OCI-LY3 (cell line): ENCODE data around the gene GJD3.
"Not testable (repeated sequence)": the region's sequence is repeated elsewhere in the genome, so short reads cannot be mapped to it uniquely, and the experiment has no call there.

ENCODE experiments used
- H2AFZ ChIP-seq: fragments of 200-600, 300-600 bp; shearing (Covaris generic); 2 replicates; pipeline ENCODE4 v1.6.0; 2014; ENCODE audit warnings: antibody characterized with exemption, low read depth, low read length
- H3K27ac ChIP-seq: fragments of 200-600, 300-600 bp; sonication (generic); 2 replicates; pipeline ENCODE4 v1.5.1; 2014; ENCODE audit warnings: mild to moderate bottlenecking, low read length, moderate library complexity, mixed read lengths
- H3K27me3 ChIP-seq: fragments of 200-600, 300-600 bp; sonication (generic); 2 replicates; pipeline ENCODE4 v1.6.1; 2014; ENCODE audit warnings: low read depth, low read length, mixed read lengths
- H3K36me3 ChIP-seq: fragments of 200-600, 300-600 bp; sonication (generic); replicated peaks from 2 replicates; pipeline ENCODE3; 2014; ENCODE audit warnings: low read depth, low read length, mixed read lengths
- H3K4me1 ChIP-seq: fragments of 300-600, 200-600 bp; sonication (generic); 2 replicates; pipeline ENCODE4 v1.6.1; 2014; ENCODE audit warnings: low read length, mixed read lengths
- H3K4me2 ChIP-seq: fragments of 200-600, 300-600 bp; sonication (generic); 2 replicates; pipeline ENCODE4 v1.6.1; 2014; ENCODE audit warnings: low read length, mixed read lengths
- H3K4me3 ChIP-seq: fragments of 300-600, 200-600 bp; sonication (generic); 2 replicates; pipeline ENCODE4 v1.5.1; 2014; ENCODE audit warnings: antibody characterized with exemption, mild to moderate bottlenecking, low read length, moderate library complexity
- H3K79me2 ChIP-seq: fragments of 300-600, 200-600 bp; shearing (Covaris generic); 2 replicates; pipeline ENCODE4 v1.6.1; 2014; ENCODE audit warnings: mild to moderate bottlenecking, low read length, mixed read lengths
- H3K9ac ChIP-seq: fragments of 300-600, 200-600 bp; shearing (Covaris generic); 2 replicates; pipeline ENCODE4 v1.6.0; 2014; ENCODE audit warnings: mild to moderate bottlenecking, low read length, moderate library complexity
- H3K9me3 ChIP-seq: fragments of 200-600, 300-600 bp; shearing (Covaris generic); 2 replicates; pipeline ENCODE4 v1.6.1; 2014; ENCODE audit warnings: low read length, mixed read lengths; ENCODE audit not compliant: insufficient read depth
- H4K20me1 ChIP-seq: fragments of 200-600, 300-600 bp; sonication (generic); 2 replicates; pipeline ENCODE4 v1.6.1; 2016; ENCODE audit warnings: low read length, mixed read lengths; ENCODE audit not compliant: insufficient read depth
- EZH2phosphoT487 ChIP-seq: fragments of 200-600 bp; shearing (Covaris generic); IDR thresholded peaks from 2 replicates; pipeline ENCODE4 v1.6.1; 2018; ENCODE audit warnings: antibody characterized with exemption, mixed run types, low read depth
- TF ChIP-seq, protein P1 (sequence below): fragments of 200-600, 300-600 bp; sonication (generic); IDR thresholded peaks from 2 replicates; pipeline ENCODE4 v1.5.1; 2014; ENCODE audit warnings: antibody characterized with exemption, low read length, low read depth

GJD3 gene

GRCh38 chr17:40371261-40371929 lies 6.9 kb upstream of the GJD3 start:
- Histone ChIP-seq H2AFZ (no peak overlapping the region), H3K79me2 (no peaks in the 10 kb centered on the region), H3K36me3 (peaks cover 6% of the 10 kb centered on the region), H3K4me2 (no peak overlapping the region), H3K27ac (no peak overlapping the region), H3K9me3 (no peaks in the 10 kb centered on the region), H3K4me3 (no peak overlapping the region), H4K20me1 (no peaks in the 10 kb centered on the region), H3K27me3 (no peaks in the 10 kb centered on the region), H3K4me1 (peaks cover 26% of the 10 kb centered on the region), H3K9ac (no peak overlapping the region)
- TF ChIP-seq, protein P1, sequence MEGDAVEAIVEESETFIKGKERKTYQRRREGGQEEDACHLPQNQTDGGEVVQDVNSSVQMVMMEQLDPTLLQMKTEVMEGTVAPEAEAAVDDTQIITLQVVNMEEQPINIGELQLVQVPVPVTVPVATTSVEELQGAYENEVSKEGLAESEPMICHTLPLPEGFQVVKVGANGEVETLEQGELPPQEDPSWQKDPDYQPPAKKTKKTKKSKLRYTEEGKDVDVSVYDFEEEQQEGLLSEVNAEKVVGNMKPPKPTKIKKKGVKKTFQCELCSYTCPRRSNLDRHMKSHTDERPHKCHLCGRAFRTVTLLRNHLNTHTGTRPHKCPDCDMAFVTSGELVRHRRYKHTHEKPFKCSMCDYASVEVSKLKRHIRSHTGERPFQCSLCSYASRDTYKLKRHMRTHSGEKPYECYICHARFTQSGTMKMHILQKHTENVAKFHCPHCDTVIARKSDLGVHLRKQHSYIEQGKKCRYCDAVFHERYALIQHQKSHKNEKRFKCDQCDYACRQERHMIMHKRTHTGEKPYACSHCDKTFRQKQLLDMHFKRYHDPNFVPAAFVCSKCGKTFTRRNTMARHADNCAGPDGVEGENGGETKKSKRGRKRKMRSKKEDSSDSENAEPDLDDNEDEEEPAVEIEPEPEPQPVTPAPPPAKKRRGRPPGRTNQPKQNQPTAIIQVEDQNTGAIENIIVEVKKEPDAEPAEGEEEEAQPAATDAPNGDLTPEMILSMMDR: no peak
- no peak for TF ChIP-seq EZH2phosphoT487

DNA sequence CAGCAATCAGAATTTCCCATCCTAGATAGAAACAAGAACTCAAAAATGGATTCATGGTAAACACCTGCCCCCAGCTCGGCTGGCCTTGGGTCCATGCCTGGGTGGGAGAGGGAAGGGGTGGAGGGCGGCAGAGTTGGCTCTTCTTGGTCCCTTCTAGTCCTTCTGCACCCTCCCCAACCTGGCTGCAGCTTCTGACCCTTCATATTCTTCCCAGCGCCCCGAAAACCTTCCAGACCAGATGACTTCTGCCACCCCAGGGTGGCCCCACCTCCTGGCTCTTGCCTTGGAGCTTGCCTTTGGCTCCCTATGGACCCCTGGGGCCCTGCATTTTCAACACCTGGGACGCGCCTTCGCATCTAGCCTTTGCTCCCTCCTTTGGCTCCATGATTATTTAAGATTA lies 5.4 kb upstream of the GJD3 start:
- Histone ChIP-seq H3K4me2 (no peak overlapping the region), H3K4me3 (no peak overlapping the region), H3K4me1 (peaks cover 26% of the 10 kb centered on the region), H3K9ac (no peak overlapping the region), H3K36me3 (peaks cover 6% of the 10 kb centered on the region), H3K9me3 (no peaks in the 10 kb centered on the region), H3K27me3 (no peaks in the 10 kb centered on the region), H3K27ac (no peak overlapping the region), H3K79me2 (no peaks in the 10 kb centered on the region), H2AFZ (no peak overlapping the region), H4K20me1 (no peaks in the 10 kb centered on the region)
- TF ChIP-seq, protein P1: no peak
- TF ChIP-seq EZH2phosphoT487: no peak

- peaks cover 19% of the 10 kb centered on the region for H3K4me1 ChIP-seq
- not testable (repeated sequence) for H2AFZ ChIP-seq, H3K4me2 ChIP-seq, H3K36me3 ChIP-seq, H3K27me3 ChIP-seq, H3K4me3 ChIP-seq, H4K20me1 ChIP-seq, H3K79me2 ChIP-seq, H3K27ac ChIP-seq, H3K9ac ChIP-seq, H3K9me3 ChIP-seq
Measured at GRCh38 chr17:40367728-40368127, 3.2 kb upstream of the GJD3 start.

- Histone ChIP-seq H2AFZ (no peak overlapping the region), H3K4me3 (no peak overlapping the region), H4K20me1 (no peaks in the 10 kb centered on the region), H3K4me1 (peaks cover 17% of the 10 kb centered on the region), H3K27ac (no peak overlapping the region), H3K9ac (no peak overlapping the region), H3K79me2 (no peaks in the 10 kb centered on the region), H3K4me2 (no peak overlapping the region), H3K36me3 (no peaks in the 10 kb centered on the region), H3K9me3 (no peaks in the 10 kb centered on the region), H3K27me3 (no peaks in the 10 kb centered on the region)
- TF ChIP-seq EZH2phosphoT487: no peak
- TF ChIP-seq, protein P1: no peak
Measured at GRCh38 chr17:40366861-40367518, 2.5 kb upstream of the GJD3 start.
